Lower lobe of right lung (tissue), 2 donors: ENCODE data around the gene GDI1. TPM values are rescaled to one million over a fixed set of nuclear protein-coding genes. Genes with fewer than 3 reads are reported as not detected.
A peak's percentile ranks its signal among the peaks of the same experiment; 100 is the strongest.

Experiments used
- ATAC-seq, 2 donors: fragments of 200-7000 bp; cut with Tn5 transposase; one replicate each; pipeline ENCODE4 v1.9.1; 2020 to 2022; ENCODE audit warnings: mild to moderate bottlenecking in 2 of 2, moderate library complexity in 2 of 2
- DNase-seq: peaks from one replicate; pipeline ENCODE4 v3.0.0-alpha.2; 2020
- H3K27ac ChIP-seq: fragments of 200-600 bp; one replicate; pipeline ENCODE4 v1.8.0; 2022
- H3K27me3 ChIP-seq: fragments of 200-600 bp; one replicate; pipeline ENCODE4 v1.8.0; 2022; ENCODE audit warnings: low read depth
- H3K36me3 ChIP-seq: fragments of 200-600 bp; one replicate; pipeline ENCODE4 v1.8.0; 2022; ENCODE audit warnings: mild to moderate bottlenecking
- H3K4me1 ChIP-seq: fragments of 200-600 bp; one replicate; pipeline ENCODE4 v1.8.0; 2022
- H3K4me3 ChIP-seq: fragments of 200-600 bp; one replicate; pipeline ENCODE4 v1.8.0; 2022; ENCODE audit warnings: mild to moderate bottlenecking
- H3K9me3 ChIP-seq: fragments of 200-600 bp; one replicate; pipeline ENCODE4 v1.8.0; 2022
- CTCF ChIP-seq: fragments of 200-600 bp; IDR thresholded peaks from one replicate; pipeline ENCODE4 v1.8.0; 2022; ENCODE audit warnings: antibody characterized with exemption, mild to moderate bottlenecking
- intact Hi-C: fragments of 100-400 bp; cut with DNase I; formaldehyde crosslinking; loops from one replicate; pipeline ENCODE4 v1.11.0; 2022
- total RNA-seq: library from RNA; stranded (reverse); fragmentation: NEBNext Ultra II Directional; extraction: Animal tissue kit (Norgen Biotek cat#: 25700); gene quantifications from one replicate; pipeline ENCODE4 v1.2.1, GENCODE V29; 2021
- donor health status: DM: no; HTN: yes; CAD: no; lungs with severe emphysema.

Gene GDI1
- total RNA-seq, 1 donor from 2014 or later: 111 TPM

DNA sequence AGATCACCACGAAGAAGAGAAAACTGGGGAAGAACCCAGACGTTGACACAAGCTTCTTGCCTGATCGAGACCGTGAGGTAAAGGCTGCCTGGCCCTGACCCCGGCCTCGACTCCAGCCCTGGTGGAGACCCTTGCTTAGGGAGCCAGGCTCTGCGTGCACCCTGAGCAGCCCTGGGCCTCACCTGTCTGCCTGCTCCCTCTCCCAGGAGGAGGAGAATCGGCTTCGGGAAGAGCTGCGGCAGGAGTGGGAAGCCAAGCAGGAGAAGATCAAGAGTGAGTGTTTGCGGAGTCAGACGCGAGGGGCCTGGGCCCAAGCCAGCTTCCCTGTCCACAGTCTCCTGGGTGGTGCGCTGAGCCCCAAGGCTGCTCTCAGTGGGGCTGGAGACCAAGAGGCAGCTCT, 11.5 kb downstream of the GDI1 start:
- Histone ChIP-seq H3K4me3 (no peak overlapping the region), H3K27ac (no peak overlapping the region), H3K4me1 (peaks cover 13% of the 10 kb centered on the region), H3K27me3 (no peaks in the 10 kb centered on the region), H3K9me3 (no peaks in the 10 kb centered on the region), H3K36me3 (peaks cover 36% of the 10 kb centered on the region)
- no peak for ATAC-seq
- DNase-seq: no peak
- intact Hi-C loops: no loop called here
- TF ChIP-seq CTCF: no peak

GRCh38 chrX:154449618-154450017, 12.7 kb downstream of the GDI1 start:
- H3K36me3 ChIP-seq: peaks cover 36% of the 10 kb centered on the region
- H3K27me3 ChIP-seq: no peaks in the 10 kb centered on the region
- DNase-seq: no peak
- H3K9me3 ChIP-seq: no peaks in the 10 kb centered on the region
- ATAC-seq: no peak
- H3K4me3 ChIP-seq: no peak overlapping the region
- TF ChIP-seq CTCF: no peak
- H3K27ac ChIP-seq: no peak overlapping the region
- intact Hi-C loops: no loop called here
- H3K4me1 ChIP-seq: peaks cover 13% of the 10 kb centered on the region

DNA sequence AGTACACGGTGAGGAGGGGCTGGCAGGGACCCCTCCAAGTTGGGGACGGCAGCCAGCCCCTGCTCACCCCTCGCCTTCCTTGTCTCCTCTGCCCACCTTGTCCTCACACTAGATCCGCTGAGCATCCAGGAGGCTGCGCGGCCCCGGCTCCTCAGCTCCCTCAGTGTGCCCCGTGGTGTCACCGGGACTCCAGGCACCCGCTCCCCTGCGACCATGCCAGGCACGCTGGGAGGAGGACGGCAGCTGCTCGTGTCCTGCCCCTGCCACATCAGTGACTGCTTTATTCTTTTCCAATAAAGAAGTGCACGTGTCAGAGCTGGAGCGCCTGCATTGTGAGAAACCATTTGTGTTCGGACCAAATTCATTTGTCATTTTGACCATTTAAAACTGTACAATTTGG, 13.4 kb downstream of the GDI1 start:
- no peak overlapping the region for H3K4me3 ChIP-seq
- no peak for TF ChIP-seq CTCF
- DNase-seq (no peak), ATAC-seq (no peak)
- no peaks in the 10 kb centered on the region for H3K9me3 ChIP-seq
- intact Hi-C loops: no loop called here
- no peak overlapping the region for H3K27ac ChIP-seq
- H3K36me3 ChIP-seq: peaks cover 36% of the 10 kb centered on the region
- H3K27me3 ChIP-seq: no peaks in the 10 kb centered on the region
- H3K4me1 ChIP-seq: peaks cover 6% of the 10 kb centered on the region

- DNase-seq (no peak), ATAC-seq (no peak)
- H3K9me3 ChIP-seq: no peaks in the 10 kb centered on the region
- intact Hi-C loops: no loop called here
- TF ChIP-seq CTCF: no peak
- no peaks in the 10 kb centered on the region for H3K27me3 ChIP-seq
- H3K27ac ChIP-seq: no peak overlapping the region
- H3K4me3 ChIP-seq: no peak overlapping the region
- H3K4me1 ChIP-seq: no peaks in the 10 kb centered on the region
- peaks cover 34% of the 10 kb centered on the region for H3K36me3 ChIP-seq
Measured at GRCh38 chrX:154452823-154453222, 15.9 kb downstream of the GDI1 start.

- intact Hi-C loops: no loop called here
- H3K4me3 ChIP-seq: peak overlapping the region; percentile 68
- H3K4me1 ChIP-seq: no peaks in the 10 kb centered on the region
- no peaks in the 10 kb centered on the region for H3K27me3 ChIP-seq
- H3K36me3 ChIP-seq: peaks cover 9% of the 10 kb centered on the region
- TF ChIP-seq CTCF: no peak
- H3K27ac ChIP-seq: peak overlapping the region; percentile 56
- ATAC-seq: peak; percentile 75 to 83
- DNase-seq: peak; percentile 60
- H3K9me3 ChIP-seq: no peaks in the 10 kb centered on the region
Measured at GRCh38 chrX:154457491-154458115, 20.6 kb downstream of the GDI1 start.
